GM18526 (cell line): Measurements from ENCODE around the gene PPP2R5C.

Experiments
- POLR2A ChIP-seq: IDR thresholded peaks from 3 replicates; pipeline ENCODE4 v1.6.1; 2011; ENCODE audit not compliant: insufficient read length; ENCODE audit errors: extremely low read depth

Gene PPP2R5C

GRCh38 chr14:101835566-101835965, 74.1 kb downstream of the PPP2R5C start:
- TF ChIP-seq POLR2A: no peak

GRCh38 chr14:101836135-101836534, 74.6 kb downstream of the PPP2R5C start:
- no peak for TF ChIP-seq POLR2A

- no peak for TF ChIP-seq POLR2A
Measured at GRCh38 chr14:101838476-101838875, 77.0 kb downstream of the PPP2R5C start.

GRCh38 chr14:101839236-101839635, 77.7 kb downstream of the PPP2R5C start:
- TF ChIP-seq POLR2A: no peak

GRCh38 chr14:101839661-101840060, 78.2 kb downstream of the PPP2R5C start:
- no peak for TF ChIP-seq POLR2A

GRCh38 chr14:101840649-101841369, 79.3 kb downstream of the PPP2R5C start:
- no peak for TF ChIP-seq POLR2A

GRCh38 chr14:101843038-101843437, 81.5 kb downstream of the PPP2R5C start:
- TF ChIP-seq POLR2A: no peak

GRCh38 chr14:101843665-101844064, 82.2 kb downstream of the PPP2R5C start:
- no peak for TF ChIP-seq POLR2A

GRCh38 chr14:101844219-101844618, 82.7 kb downstream of the PPP2R5C start:
- TF ChIP-seq POLR2A: peak; percentile 21

GRCh38 chr14:101844751-101845150, 83.2 kb downstream of the PPP2R5C start:
- no peak for TF ChIP-seq POLR2A

- no peak for TF ChIP-seq POLR2A
Measured at GRCh38 chr14:101845496-101845895, 84.0 kb downstream of the PPP2R5C start.

- no peak for TF ChIP-seq POLR2A
Measured at GRCh38 chr14:101845896-101846295, 84.4 kb downstream of the PPP2R5C start.

GRCh38 chr14:101849125-101849524, 87.6 kb downstream of the PPP2R5C start:
- no peak for TF ChIP-seq POLR2A

GRCh38 chr14:101849640-101850039, 88.1 kb downstream of the PPP2R5C start:
- no peak for TF ChIP-seq POLR2A

- no peak for TF ChIP-seq POLR2A
Measured at GRCh38 chr14:101851183-101851582, 89.7 kb downstream of the PPP2R5C start.

- TF ChIP-seq POLR2A: no peak
Measured at GRCh38 chr14:101851736-101852405, 90.4 kb downstream of the PPP2R5C start.

GRCh38 chr14:101852785-101853184, 91.3 kb downstream of the PPP2R5C start:
- TF ChIP-seq POLR2A: no peak
